ENCODE data around the gene VPS26C. TPM values are rescaled to one million over a fixed set of nuclear protein-coding genes. Genes with fewer than 3 reads are reported as not detected.
"Not testable (repeated sequence)": the region's sequence is repeated elsewhere in the genome, so short reads cannot be mapped to it uniquely, and the experiment has no call there.

VPS26C gene
- total RNA-seq, 2 donors from 2014 or later: 48.1 to 60.7 TPM

GRCh38 chr21:37227071-37228002, 39.8 kb downstream of the VPS26C start:
- peaks cover 28% of the 10 kb centered on the region for H3K36me3 ChIP-seq
- TF ChIP-seq CTCF (IDR thresholded peaks at IDR 0.05): no peak
- H3K9me3 ChIP-seq: no peaks in the 10 kb centered on the region
- no peak overlapping the region for H3K27ac ChIP-seq
- DNase-seq: no peak
- no peaks in the 10 kb centered on the region for H3K27me3 ChIP-seq
- H3K4me3 ChIP-seq: no peak overlapping the region
- intact Hi-C loops (cut with DNase I): no loop called here
- no peak overlapping the region for H3K9ac ChIP-seq (ENCODE audit: low read depth in 2 of 2, low read length in 2 of 2)
- H3K4me1 ChIP-seq: no peaks in the 10 kb centered on the region

- no peak overlapping the region for H3K27ac ChIP-seq
- no peaks in the 10 kb centered on the region for H3K4me1 ChIP-seq
- no peaks in the 10 kb centered on the region for H3K9me3 ChIP-seq
- no peak overlapping the region for H3K9ac ChIP-seq (ENCODE audit: low read depth in 2 of 2, low read length in 2 of 2)
- TF ChIP-seq CTCF (IDR thresholded peaks at IDR 0.05): no peak
- DNase-seq: no peak
- H3K36me3 ChIP-seq: peaks cover 20% of the 10 kb centered on the region
- H3K4me3 ChIP-seq: no peak overlapping the region
- intact Hi-C loops (cut with DNase I): no loop called here
- H3K27me3 ChIP-seq: no peaks in the 10 kb centered on the region
Measured at GRCh38 chr21:37226041-37226920, 40.9 kb downstream of the VPS26C start.

GRCh38 chr21:37224861-37225839, 42.0 kb downstream of the VPS26C start:
- H3K9ac ChIP-seq (ENCODE audit: low read depth in 2 of 2, low read length in 2 of 2): no peak overlapping the region
- no peak for DNase-seq
- H3K9me3 ChIP-seq: no peaks in the 10 kb centered on the region
- intact Hi-C loops (cut with DNase I): no loop called here
- no peak overlapping the region for H3K4me3 ChIP-seq
- H3K27me3 ChIP-seq: no peaks in the 10 kb centered on the region
- no peaks in the 10 kb centered on the region for H3K4me1 ChIP-seq
- TF ChIP-seq CTCF (IDR thresholded peaks at IDR 0.05): no peak
- H3K36me3 ChIP-seq: peaks cover 14% of the 10 kb centered on the region
- no peak overlapping the region for H3K27ac ChIP-seq

- Histone ChIP-seq H3K9ac (ENCODE audit: low read depth in 2 of 2, low read length in 2 of 2) (no peak overlapping the region), H3K4me3 (no peak overlapping the region), H3K36me3 (peaks cover 14% of the 10 kb centered on the region), H3K4me1 (no peaks in the 10 kb centered on the region), H3K27me3 (no peaks in the 10 kb centered on the region), H3K27ac (no peak overlapping the region), H3K9me3 (no peaks in the 10 kb centered on the region)
- TF ChIP-seq CTCF (IDR thresholded peaks at IDR 0.05): no peak
- intact Hi-C loops (cut with DNase I): no loop called here
- no peak for DNase-seq
Measured at GRCh38 chr21:37223804-37224345, 43.3 kb downstream of the VPS26C start.

GRCh38 chr21:37222248-37222647, 44.9 kb downstream of the VPS26C start:
- intact Hi-C loops (cut with DNase I); H3K36me3 ChIP-seq; H3K4me1 ChIP-seq; H3K4me3 ChIP-seq; H3K27me3 ChIP-seq; DNase-seq; H3K9ac ChIP-seq (ENCODE audit: low read depth in 2 of 2, low read length in 2 of 2); H3K9me3 ChIP-seq; H3K27ac ChIP-seq: not testable (repeated sequence)

Data from colonic mucosa (tissue), 4 donors.